COLO668 (cell line): ENCODE results near the gene CTSH.

ENCODE experiments used
- DNase-seq: peaks from one replicate; lab custom pipeline; 2025; ENCODE audit not compliant: unreplicated experiment; lab: John Stamatoyannopoulos, UW

Gene CTSH

DNA sequence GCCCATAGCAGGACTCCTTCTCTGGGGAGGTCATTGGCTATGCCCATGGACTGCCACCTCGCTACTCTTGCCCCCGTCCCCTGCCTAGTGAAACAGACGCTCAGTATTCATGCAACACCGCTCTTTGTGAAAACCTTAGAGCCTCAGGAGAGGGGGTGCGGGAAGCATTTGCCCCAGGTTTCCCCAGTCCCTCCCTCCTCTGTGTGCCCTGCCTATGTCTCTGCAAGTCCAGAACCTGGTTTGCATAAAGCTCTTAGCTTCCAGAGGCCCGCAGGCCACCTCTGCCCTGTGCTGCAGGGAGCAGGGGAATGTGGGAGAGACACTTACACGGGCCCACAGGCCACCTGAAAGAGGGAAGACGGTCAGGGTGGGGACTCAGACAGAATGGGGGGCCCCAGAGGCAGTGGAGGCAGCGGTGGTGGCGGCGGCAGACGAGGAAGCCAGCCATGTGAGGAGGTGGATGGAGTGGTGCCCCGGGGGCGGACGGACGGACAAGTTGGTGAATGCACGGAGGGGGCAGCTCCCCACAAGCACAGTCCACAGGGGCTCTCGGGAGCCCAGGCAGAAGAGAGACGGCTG, 33.8 kb upstream of the CTSH start:
- no peak for DNase-seq

DNA sequence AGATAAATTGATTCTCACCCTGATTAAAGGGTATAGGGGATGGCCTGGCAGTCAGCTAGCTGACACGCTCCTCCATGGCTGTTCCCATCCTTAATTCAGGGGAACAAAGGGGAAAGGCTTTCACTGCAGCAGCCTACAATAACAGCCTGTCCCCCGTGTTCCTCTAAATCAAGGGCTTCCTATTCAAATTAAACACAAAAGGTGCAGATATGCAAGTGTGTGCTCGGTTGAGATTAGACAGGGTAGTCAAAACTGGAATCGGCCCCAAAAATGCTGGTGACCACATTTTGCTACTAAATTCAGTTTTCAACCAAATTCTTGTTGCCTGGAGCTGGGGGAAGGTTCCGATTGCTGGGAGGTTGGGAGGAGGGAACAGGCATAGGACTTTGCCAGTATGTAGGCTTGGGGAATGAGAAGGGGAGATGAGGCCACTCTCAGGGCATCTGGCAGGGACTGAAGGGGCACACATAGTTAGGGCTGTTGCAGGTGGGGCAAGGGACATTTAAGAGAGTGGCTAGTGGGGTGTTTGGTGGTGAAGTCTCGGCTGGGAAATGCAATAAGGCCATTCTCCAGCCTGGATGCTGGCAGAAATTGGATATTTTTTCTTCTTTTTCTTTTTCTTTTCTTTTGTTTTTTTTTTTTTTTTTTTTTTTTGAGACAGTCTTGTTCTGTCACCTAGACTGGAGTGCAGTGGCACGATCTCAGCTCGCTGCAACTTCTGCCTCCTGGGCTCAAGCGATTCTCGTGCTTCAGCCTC, 32.9 kb upstream of the CTSH start:
- DNase-seq: no peak

DNA sequence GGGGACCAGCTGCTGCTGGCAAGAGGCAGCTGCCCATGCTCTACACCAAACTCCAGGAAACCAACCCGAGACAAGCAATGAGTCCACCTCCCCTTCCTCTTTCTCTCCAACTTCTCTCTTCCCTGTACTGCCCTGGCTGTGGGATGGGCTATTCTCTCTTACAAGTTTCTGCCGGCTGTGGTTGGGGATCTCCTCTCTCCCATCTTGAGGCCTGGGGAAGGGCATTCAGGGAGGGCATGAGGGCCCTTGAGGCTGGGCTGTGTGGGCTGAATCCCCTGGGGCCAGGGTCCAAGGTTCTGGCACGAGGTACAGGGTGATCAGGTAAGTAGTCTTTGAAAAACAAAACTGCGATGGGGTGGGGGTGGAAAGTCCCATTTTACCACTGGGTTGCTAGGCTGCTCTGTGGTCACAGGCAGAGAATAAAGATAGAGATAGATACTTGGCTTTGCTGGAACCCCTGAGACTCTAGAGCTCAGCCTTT, 32.3 kb upstream of the CTSH start:
- DNase-seq: no peak

DNA sequence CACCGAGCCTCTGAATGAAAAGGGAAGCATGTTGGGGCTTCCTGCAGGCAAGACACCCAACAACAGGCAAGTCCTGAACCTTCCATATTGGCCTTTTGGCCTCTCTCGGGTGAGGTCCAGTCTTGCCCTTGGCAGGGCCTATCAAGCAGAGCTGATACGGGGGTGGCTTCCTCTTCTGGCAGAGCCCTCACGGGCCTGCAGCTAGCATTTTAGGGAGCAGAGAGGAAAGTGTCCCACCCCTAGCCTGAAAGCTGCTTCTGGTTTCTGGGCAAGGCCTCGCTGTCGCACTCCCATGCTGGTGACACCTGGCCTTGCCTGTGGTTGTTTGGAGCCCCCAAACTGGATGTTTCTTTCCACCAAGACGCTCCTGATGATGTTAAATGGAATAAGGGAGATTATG, 31.8 kb upstream of the CTSH start:
- no peak for DNase-seq

DNA sequence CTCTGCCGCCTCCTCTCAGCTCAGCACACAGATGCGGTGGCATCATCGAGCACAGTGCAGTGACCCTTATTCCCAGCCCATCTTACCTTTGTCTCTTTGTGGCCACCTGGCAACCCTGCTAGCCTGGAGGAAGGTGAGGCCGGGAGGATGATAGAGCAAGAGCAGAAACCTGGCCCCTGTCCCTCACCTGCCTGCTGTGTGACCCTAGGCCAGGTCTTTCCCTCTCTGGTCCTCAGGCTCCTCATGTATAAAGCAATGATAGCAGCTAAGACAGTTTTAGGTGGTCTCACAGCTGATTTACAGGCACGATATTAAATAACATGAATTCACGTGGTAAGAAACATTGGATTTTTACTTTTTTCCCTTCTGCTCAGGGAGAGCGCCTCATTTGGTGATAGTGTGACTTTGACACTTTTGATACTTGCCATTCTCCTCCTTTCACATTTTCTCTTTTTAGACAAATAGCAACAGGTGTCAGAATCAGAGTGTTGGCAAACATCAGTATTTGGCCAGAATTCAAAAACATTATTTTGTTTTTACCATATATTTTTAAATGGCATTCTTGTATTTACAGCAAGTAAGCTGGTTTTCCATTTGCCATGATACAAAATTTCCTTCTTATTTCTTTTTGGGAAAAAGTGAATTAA, 29.5 kb upstream of the CTSH start:
- no peak for DNase-seq

DNA sequence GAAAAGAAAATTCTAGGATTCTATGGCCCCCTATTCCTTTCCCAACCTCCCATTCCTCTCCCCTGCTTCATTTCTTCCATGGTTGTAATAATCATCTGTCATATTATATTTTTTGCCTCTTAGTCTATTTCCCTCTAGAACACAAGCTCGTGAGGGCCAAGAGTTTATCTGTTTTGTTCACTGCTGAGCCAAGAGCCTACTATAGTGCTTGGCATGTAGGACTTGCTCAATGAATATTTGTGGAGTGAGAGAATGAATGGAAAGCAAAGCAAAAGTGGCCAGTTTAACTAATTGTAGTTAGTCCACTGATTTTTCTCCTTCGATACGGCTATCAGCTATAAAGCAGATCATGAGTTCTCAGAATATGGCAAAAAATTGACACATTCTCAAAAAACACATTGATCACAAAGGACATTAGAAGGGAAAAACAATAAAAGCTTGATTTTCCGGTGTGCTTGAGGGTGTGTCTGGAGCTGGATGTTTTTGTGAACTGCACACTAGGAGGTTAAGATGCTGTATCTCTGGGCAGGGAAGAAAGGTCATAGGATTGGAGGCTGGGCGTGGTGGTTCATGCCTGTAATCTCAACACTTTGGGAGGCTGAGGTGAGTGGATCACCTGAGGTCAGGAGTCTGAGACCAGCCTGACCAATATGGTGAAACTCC, 25.0 kb upstream of the CTSH start:
- DNase-seq: no peak

DNA sequence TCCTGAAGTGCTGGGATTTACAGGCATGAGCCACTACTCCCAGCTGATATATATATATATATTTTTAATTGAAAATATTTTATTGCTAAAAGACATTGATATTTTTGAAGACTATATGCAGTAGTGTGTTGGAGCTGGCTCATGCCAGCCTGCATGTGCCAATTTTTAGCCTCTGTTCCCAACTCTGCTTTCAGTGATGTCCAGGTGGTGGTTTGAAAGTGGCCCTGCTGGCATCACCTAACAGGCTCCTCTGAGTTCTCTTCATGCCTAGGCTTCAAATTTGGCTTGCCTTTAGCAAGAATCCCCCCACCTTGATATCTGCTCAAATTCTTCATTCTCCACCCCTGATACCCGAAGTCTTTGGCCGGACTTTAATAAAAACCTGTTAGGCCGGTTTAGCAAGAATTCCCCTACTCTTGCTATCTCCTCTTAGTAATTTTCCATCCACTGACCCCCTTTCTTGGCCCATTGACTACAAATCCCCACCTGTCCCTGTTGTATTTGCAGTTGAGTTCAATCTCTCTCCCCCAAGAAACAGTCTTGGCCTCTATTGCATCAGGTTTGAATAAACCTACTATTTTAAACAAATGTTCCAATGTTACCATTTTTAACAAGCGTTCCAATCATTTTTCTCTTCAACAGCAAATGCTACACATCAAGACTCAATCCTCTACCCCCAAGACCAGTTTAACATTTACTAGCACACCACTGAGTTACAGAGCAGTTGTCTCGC, 23.9 kb upstream of the CTSH start:
- DNase-seq: no peak

DNA sequence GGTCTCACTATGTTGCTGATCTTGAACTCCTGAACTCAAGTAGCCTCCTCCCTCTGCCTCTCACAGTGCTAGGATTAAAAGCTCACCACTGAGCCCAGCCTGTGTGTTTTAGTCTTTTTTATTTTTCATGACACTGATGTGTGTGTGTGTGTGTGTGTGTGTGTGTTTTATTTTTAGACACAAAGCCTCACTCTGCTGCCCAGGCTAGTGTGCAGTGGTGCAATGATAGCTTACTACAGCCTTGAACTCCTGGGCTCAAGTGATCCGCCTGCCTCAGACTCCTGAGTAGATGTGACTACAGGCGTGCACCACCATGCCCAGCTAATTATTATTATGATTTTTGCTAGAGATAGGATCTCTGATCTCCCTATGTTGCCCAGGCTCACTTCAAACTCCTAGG, 23.3 kb upstream of the CTSH start:
- DNase-seq: no peak

DNA sequence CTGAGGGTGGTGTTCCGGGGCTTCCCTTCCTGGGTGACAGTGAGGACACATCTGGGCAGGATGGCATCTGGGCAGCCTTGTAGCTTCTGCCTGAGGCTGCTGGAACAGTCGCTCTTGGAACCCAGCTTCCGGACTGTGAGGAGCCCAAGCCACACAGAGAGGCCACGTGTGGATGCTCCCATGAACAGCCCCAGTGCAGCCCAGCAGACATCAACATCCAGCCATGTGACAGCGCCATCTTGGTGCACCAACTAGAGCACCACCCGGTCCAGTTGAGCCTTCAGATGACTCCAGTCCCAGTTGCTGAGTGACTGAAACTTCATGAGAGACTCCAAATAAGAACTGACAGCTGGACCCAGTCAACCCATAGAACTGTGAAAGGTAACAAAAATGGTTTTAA, 15.5 kb upstream of the CTSH start:
- DNase-seq: no peak

DNA sequence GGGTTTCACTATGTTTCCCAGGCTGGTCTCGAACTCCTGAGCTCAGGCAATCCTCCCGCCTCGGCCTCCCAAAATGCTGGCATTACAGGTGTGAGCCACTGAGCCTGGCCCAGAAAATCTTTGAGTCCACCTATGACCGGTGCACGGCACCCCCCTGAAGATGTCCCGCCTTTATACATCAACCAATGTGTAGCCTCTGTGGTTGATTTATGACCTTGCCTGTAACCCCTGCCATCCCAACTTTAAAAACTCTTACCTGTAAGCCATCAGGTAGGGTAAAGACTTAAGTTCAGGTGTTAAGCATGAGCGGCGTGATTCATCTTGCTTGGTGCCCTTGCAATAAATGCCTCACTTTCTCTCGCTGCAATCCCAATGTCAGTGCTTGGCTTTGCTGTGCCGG, 14.5 kb upstream of the CTSH start:
- no peak for DNase-seq

DNA sequence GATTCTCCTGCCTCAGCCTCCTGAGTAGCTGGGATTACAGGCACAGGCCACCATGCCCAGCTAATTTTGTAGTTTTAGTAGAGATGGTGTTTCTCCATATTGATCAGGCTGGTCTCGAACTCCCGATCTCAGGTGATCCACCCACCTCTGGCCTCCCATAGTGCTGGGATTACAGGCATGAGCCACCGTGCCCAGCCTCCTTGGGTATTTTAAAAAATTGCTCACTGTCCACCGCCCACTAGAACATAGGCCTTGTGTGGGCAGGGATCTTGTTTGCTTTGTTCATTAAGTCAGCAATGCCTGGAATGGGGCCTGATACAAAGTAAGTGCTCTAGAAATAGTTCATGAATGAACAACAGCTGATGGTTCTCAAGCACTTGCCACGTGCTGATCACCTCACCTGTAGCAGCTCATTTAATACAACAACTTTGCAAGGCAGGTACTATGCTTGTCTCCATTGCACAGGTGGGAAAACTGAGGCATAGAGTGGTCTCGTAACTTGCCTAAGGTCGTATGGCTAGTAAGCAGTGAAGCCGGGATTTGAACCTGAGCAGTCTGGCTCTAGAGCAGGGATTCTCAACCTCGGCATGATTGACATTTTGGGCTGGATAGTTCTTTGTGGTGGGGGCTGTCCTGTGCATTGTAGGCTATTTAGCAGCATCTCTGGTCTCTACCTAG, 12.7 kb upstream of the CTSH start:
- DNase-seq: no peak

DNA sequence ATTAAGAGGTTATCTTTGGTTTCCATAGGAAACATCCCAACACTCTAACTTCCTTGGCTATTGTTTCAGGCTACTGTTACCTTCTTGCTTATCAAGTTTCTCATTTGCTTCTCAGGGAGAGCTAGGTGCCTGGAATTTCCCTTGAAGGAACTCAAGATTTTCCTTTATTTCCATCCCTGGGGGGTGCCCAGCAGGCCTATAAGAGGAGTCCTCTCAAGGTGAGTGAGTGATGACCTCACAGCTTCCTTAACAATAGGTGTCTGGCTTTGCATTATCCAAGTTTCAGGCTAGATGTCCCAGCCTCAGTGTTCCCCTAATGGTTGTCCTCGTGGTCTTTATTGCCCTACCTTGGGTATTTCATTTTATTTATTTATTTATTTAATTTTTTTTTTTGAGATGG, 12.1 kb upstream of the CTSH start:
- DNase-seq: no peak

DNA sequence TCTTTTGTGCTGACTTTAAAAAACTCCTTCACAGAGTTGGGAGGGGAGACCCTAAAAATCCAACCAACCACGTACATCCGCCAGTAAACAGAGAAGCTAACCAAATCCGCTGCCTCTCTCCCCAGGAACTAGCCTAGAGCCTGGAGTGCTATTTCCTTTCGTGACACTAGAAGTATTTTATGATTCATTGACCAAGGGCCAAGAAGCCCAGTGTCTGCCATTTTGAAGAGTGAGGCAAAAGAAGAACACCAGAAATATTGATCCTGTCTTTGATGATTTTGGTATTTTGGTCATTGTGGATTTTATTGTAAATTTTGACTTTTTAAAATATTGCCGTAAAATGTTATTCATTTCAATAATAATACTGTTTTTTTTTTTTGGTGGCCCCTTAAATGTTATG, 10.5 kb upstream of the CTSH start:
- DNase-seq: no peak

DNA sequence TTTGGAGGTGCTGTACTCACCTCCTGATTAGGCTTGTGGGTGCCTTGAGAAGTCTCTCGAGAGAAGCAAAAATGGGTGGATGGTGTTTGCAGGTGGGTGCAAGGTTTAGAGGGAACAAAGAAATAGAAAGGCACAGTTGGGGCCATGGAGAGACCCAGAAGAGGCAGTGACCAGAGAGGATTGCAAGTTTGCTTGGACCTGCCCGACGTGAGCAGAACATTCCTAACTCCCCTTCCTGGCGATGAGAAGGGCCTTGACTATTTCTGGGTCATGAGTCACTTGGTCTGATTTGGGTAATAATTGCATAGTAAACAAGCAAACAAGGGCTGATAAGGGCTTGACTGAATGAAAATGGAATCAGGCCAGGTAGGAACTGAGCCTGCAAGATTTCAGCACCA, 7.0 kb upstream of the CTSH start:
- no peak for DNase-seq

DNA sequence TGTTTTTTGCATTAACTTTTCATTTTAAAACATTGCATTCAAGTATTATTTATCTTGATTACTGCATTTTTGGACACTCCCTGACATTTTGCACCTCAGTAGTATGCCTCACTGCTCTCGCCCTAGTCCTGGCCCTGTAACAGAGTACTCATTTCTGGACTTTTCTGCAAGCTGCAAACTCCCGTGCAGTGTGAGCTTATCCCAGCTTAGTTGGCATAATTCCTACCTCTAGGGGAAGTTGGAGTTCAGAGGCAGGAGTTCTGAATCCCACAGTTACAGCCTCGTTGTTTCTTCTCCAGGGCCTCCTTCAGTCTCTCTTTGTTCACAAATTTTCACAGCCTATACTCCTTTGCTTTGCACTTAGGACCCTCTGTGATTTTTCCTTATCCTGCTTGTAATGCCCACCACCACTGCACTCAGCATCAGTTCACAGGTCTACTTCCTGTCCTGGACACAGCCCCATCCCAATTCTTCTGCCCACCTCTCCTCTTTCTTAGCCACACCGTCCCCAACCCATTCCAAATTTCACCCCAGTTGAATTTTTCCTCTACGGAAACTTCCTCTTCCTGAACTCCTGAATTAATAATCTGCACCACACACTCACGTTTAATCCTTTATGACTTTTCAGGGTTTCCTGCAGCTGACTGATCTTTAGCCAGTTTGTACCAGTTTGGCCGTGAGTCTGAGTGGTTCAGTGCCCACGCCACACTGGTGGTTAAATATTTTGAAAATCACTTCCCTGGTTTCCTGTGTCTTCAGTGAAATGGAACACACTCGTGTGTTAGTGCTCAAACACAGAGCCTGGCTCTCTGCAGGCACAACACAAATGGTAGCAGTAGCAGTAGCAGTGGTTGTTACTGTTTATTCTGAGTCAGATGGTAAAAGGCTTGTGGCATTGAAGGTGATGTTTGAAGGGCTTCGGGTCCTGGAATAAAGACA, 6.3 kb upstream of the CTSH start:
- no peak for DNase-seq

DNA sequence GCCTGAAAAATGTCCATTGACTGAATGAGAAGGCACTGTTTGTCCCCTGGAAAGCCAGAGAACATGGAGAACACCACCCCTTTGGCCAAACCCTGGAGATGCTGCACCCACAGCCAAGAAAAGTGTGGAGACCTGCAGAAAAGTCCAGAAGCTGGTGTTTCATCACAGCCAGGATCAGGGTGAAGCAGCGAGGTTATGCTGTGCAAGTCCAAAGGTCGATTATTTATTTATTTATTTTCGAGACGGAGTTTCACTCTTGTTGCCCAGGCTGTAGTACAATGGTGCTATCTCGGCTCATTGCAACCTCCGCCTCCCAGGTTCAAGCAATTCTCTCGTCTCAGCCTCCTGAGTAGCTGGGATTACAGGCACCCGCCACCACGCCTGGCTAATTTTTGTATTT, 5.5 kb upstream of the CTSH start:
- DNase-seq: no peak

DNA sequence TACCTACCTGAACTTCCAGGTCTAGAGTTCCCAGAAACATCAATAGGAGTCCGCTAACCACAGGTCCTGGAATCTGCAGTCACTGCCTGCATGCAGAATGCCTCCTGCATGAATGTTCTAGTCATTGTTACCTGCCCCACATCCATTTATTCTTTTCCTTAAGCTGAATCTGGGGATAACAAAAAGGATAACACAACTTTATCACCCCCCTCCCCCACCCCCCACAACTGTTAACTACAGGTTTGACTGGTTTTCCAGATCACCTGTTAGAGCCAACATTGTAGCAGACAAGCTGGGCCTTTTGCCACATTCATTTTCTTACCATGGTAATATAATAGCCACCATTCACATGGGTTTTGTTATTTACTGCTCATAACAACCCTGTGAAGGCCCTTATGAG, 4.6 kb upstream of the CTSH start:
- no peak for DNase-seq

DNA sequence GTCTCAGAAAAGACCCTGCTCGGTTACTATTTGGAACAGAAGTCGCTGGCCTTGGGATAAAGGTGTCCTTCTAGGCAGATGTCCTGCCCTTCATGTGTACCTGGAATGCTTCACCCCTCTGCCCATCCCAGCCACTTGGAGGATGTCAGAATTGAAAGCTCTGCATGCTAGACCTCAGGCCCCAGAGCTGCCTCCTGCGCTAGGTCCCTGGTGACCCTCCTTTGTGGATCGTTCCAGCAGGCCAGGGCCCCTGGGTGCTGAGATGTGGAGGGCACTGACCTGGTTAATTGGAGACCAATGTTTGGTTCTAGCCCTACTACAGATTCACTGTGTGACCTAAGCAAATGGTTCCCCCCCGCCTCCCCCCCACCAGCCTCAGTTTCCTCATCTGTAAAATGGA, 2.7 kb upstream of the CTSH start:
- DNase-seq: no peak

DNA sequence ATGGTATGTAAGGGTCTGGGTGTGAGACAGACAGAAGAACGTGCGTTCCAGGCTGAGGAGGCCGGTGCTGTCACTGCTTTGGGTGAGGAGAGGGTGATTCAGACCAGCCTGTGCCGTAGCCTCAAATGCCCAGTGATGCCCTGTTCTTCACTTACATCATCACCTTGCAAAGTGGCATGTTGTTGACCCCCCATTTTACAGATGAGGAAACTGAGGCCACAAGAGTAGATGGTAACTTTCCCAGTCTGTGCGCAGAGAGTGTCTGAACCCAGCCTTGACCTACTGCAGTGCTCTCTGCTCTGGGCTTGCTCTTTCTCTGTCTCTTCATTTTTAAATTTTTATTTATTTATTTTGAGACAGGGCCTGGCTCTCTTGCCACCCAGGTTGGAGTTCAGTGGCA, 1.6 kb upstream of the CTSH start:
- no peak for DNase-seq

DNA sequence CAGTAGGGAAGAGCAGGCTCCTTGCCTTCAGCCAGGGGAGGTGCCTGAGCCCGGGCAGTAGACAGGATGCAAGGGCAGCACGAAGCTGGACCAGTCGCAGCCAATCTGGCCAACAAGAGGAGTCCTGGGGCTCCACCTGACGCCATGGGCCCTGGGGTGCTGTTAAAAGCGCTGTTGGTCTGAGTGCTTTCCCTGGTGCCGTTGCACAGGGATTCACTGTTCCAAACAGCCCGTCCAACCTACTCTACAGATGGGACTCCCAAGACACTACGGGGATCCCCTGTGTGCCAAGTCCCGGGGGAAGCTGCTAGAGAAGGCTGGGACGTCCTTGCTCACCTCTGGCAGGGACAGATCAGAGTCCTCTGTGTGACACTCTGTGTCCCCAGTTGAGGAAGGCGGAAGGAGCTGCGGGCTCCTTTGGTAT, 632 bp downstream of the CTSH start:
- DNase-seq: no peak
